Smooth muscle cell (in vitro differentiated cells): Measurements from ENCODE around the gene POU2AF2. TPM values are rescaled to one million over a fixed set of nuclear protein-coding genes. Genes with fewer than 3 reads are reported as not detected.

Experiments
- DNase-seq: peaks from one replicate; lab custom pipeline; 2025; ENCODE audit not compliant: unreplicated experiment; lab: John Stamatoyannopoulos, UW
- H2AFZ ChIP-seq: fragments of 200-600 bp; sonication (generic); 2 replicates; pipeline ENCODE4 v1.6.0; 2016; ENCODE audit warnings: antibody characterized with exemption, low read depth, mild to moderate bottlenecking
- H3F3A ChIP-seq: fragments of 200-600 bp; sonication (generic); 2 replicates; pipeline ENCODE4 v1.6.0; 2017; ENCODE audit warnings: antibody characterized with exemption, low read depth
- H3K27ac ChIP-seq: fragments of 200-600 bp; sonication (generic); 2 replicates; pipeline ENCODE4 v1.5.1; 2016; ENCODE audit warnings: low read depth, mild to moderate bottlenecking
- H3K27me3 ChIP-seq: fragments of 200-600 bp; sonication (generic); 2 replicates; pipeline ENCODE4 v1.6.1; 2016; ENCODE audit warnings: low read depth, mild to moderate bottlenecking
- H3K36me3 ChIP-seq: fragments of 200-600 bp; sonication (generic); 2 replicates; pipeline ENCODE4 v1.5.1; 2016; ENCODE audit warnings: low read depth
- H3K4me1 ChIP-seq: fragments of 200-600 bp; sonication (generic); 2 replicates; pipeline ENCODE4 v1.5.1; 2016; ENCODE audit warnings: low read depth
- H3K4me2 ChIP-seq: fragments of 200-600 bp; sonication (generic); 2 replicates; pipeline ENCODE4 v1.6.0; 2016; ENCODE audit warnings: mild to moderate bottlenecking
- H3K4me3 ChIP-seq: fragments of 200-600 bp; sonication (generic); 2 replicates; pipeline ENCODE4 v1.5.1; 2016; ENCODE audit warnings: mild to moderate bottlenecking
- H3K79me2 ChIP-seq: fragments of 200-600 bp; sonication (generic); 2 replicates; pipeline ENCODE4 v1.6.0; 2016; ENCODE audit warnings: low read depth, mild to moderate bottlenecking
- H3K9ac ChIP-seq: fragments of 200-600 bp; sonication (generic); 2 replicates; pipeline ENCODE4 v1.6.0; 2016; ENCODE audit warnings: low read depth
- H3K9me3 ChIP-seq: fragments of 200-600 bp; sonication (generic); replicated peaks from 2 replicates; pipeline ENCODE4 v1.5.1; 2016; ENCODE audit warnings: low read depth
- H4K20me1 ChIP-seq: fragments of 200-600 bp; sonication (generic); 2 replicates; pipeline ENCODE4 v1.6.0; 2016; ENCODE audit warnings: low read depth
- WGBS: methylation state at CpG from one replicate; pipeline ENCODE4 v1.1.7; 2016; ENCODE audit warnings: low lambda C conversion rate; 5-methylcytosine and 5-hydroxymethylcytosine counted together
- polyA plus RNA-seq: library from polyadenylated mRNA; unstranded; fragments of >200 nt; fragmentation: Nextera tagmentation; extraction: Ambion mirVana; gene quantifications from 2 replicates; pipeline ENCODE4 v1.2.1, GENCODE V29; 2016
- total RNA-seq: library from RNA; depleted of rRNA; stranded (reverse); fragments of >200 nt; gene quantifications from 2 replicates; pipeline ENCODE4 v1.2.3, GENCODE V29; 2014
- TF ChIP-seq, protein P1 (sequence below): fragments of 200-600 bp; sonication (generic); IDR thresholded peaks from 2 replicates; pipeline ENCODE4 v1.5.1; 2017; ENCODE audit warnings: borderline replicate concordance, mild to moderate bottlenecking, antibody characterized with exemption; ENCODE audit not compliant: insufficient read depth, poor library complexity, severe bottlenecking

The POU2AF2 gene
- total and polyA plus RNA-seq, 2 experiments from 2014 or later: not detected

DNA sequence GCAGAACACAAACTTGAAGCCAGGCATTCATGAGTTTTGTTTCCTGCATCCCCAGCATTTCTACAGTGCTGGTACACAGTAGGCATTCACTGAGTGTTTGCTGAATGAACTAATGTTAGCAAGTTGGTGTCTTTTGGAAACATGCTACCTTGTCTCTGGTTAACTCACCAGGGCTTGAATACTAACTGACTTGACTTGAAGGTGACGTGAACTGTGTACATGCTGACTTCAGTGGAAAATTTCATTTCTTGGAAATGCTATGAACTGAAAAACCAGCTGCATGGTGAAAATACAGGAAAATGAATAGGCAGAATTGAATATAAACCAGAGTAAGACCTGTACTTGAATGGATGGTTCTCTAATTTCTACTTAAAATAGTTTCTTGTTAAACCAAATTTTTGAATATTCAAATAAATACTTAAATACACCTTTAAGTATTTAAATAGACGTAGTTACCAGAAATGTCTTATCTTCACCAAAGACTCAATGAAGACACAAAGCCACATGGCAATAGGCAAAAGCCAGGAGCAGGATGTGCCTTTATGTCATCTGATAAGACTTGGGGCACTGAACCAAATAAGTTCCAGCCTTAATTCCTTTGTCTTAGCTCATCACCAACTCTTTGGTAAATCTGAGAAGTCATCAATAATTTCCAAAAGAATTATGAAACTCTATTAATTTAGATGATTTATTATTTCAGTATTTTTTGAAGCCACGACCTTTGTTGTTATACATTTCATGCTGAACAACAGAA, 39.7 kb upstream of the POU2AF2 start:
- 74% methylated on average over 3 of the region's 3 CpGs for WGBS
- TF ChIP-seq, protein P1, sequence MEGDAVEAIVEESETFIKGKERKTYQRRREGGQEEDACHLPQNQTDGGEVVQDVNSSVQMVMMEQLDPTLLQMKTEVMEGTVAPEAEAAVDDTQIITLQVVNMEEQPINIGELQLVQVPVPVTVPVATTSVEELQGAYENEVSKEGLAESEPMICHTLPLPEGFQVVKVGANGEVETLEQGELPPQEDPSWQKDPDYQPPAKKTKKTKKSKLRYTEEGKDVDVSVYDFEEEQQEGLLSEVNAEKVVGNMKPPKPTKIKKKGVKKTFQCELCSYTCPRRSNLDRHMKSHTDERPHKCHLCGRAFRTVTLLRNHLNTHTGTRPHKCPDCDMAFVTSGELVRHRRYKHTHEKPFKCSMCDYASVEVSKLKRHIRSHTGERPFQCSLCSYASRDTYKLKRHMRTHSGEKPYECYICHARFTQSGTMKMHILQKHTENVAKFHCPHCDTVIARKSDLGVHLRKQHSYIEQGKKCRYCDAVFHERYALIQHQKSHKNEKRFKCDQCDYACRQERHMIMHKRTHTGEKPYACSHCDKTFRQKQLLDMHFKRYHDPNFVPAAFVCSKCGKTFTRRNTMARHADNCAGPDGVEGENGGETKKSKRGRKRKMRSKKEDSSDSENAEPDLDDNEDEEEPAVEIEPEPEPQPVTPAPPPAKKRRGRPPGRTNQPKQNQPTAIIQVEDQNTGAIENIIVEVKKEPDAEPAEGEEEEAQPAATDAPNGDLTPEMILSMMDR: no peak
- H3K9ac ChIP-seq: no peak overlapping the region
- H3K36me3 ChIP-seq: no peaks in the 10 kb centered on the region
- H3F3A ChIP-seq: no peaks in the 10 kb centered on the region
- no peaks in the 10 kb centered on the region for H3K9me3 ChIP-seq
- H3K79me2 ChIP-seq: no peaks in the 10 kb centered on the region
- DNase-seq: no peak
- H3K27ac ChIP-seq: peak overlapping the region; percentile 13
- peak overlapping the region; percentile 50 for H2AFZ ChIP-seq
- H3K4me3 ChIP-seq: no peak overlapping the region
- H4K20me1 ChIP-seq: no peaks in the 10 kb centered on the region
- H3K4me1 ChIP-seq: no peaks in the 10 kb centered on the region
- no peaks in the 10 kb centered on the region for H3K27me3 ChIP-seq
- peak overlapping the region; percentile 47 for H3K4me2 ChIP-seq

DNA sequence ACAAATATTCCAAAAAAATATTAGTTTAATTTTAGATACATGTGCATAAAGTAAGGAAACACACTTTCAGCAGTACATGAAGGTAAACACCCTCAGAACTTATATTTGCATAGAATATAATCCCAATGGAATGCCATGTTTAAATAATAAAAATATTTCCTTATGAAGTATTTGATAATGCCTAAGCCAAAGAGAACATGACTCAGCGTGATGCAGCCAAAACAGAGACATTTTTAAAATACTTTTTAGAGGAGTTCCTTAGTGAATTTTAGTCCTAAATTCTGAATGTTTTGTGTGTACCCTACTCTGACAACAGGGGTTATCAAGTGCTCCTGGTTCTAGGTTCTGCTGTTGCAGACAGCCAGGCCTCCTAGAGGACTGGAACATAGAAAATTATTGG, 39.1 kb upstream of the POU2AF2 start:
- H3K9ac ChIP-seq: no peak overlapping the region
- peak overlapping the region; percentile 47 for H3K4me2 ChIP-seq
- no peak for DNase-seq
- H3K79me2 ChIP-seq: no peaks in the 10 kb centered on the region
- no peaks in the 10 kb centered on the region for H3K36me3 ChIP-seq
- H3K4me3 ChIP-seq: no peak overlapping the region
- H3K27me3 ChIP-seq: no peaks in the 10 kb centered on the region
- H2AFZ ChIP-seq: peak overlapping the region; percentile 50
- H3F3A ChIP-seq: no peaks in the 10 kb centered on the region
- H3K9me3 ChIP-seq: no peaks in the 10 kb centered on the region
- H3K27ac ChIP-seq: peak overlapping the region; percentile 23
- no peaks in the 10 kb centered on the region for H4K20me1 ChIP-seq
- TF ChIP-seq, protein P1: no peak
- WGBS: 23% methylated on average over 1 of the region's 1 CpG
- H3K4me1 ChIP-seq: no peaks in the 10 kb centered on the region

DNA sequence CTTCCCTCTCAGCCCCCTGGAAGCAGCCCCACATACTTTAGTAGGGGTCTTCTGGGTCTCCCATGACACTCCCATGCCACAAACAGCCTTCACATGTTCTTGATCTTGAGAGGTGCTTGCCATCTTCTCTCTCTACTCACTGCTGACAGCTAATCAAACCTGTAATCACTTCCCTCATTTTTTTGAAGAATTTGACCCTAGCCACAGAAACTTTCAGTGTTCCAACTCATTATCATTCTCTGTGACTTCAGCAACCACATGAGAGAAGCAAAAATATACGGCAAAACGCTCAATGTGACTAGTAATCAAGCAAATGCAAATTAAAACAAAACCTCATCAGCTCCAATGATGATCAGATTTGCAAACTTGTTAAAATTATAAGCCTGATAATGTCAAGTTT, 38.3 kb upstream of the POU2AF2 start:
- H3K27me3 ChIP-seq: no peaks in the 10 kb centered on the region
- H3F3A ChIP-seq: no peaks in the 10 kb centered on the region
- peak overlapping the region; percentile 23 for H3K27ac ChIP-seq
- WGBS: 75% methylated on average over 2 of the region's 2 CpGs
- H2AFZ ChIP-seq: peak overlapping the region; percentile 50
- H3K79me2 ChIP-seq: no peaks in the 10 kb centered on the region
- H3K4me1 ChIP-seq: no peaks in the 10 kb centered on the region
- H3K4me2 ChIP-seq: no peak overlapping the region
- no peaks in the 10 kb centered on the region for H3K36me3 ChIP-seq
- DNase-seq: no peak
- TF ChIP-seq, protein P1: no peak
- H3K9me3 ChIP-seq: no peaks in the 10 kb centered on the region
- no peak overlapping the region for H3K4me3 ChIP-seq
- H3K9ac ChIP-seq: no peak overlapping the region
- no peaks in the 10 kb centered on the region for H4K20me1 ChIP-seq
